ENCODE measurements around the gene WIF1.

DNA sequence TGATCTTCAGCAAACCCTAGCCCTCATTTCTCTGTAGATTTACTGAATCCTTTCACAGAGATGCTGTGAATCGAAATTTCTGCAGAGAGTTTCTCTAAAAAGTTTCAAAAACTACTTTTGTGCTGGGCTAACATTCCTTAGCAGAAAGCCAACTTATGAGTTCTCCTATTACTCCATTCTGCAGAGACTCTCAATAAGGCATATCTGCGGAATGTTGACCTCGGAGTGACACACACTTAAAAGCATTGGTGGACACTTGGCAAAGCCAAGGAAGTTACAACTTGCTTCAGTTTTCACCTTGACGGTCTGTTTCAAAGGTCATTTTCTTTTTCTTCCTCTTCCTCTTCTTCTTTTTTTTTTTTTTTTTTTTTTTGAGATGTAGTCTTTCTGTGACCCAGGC lies 75.8 kb downstream of the WIF1 start:
- TF ChIP-seq, protein P1, sequence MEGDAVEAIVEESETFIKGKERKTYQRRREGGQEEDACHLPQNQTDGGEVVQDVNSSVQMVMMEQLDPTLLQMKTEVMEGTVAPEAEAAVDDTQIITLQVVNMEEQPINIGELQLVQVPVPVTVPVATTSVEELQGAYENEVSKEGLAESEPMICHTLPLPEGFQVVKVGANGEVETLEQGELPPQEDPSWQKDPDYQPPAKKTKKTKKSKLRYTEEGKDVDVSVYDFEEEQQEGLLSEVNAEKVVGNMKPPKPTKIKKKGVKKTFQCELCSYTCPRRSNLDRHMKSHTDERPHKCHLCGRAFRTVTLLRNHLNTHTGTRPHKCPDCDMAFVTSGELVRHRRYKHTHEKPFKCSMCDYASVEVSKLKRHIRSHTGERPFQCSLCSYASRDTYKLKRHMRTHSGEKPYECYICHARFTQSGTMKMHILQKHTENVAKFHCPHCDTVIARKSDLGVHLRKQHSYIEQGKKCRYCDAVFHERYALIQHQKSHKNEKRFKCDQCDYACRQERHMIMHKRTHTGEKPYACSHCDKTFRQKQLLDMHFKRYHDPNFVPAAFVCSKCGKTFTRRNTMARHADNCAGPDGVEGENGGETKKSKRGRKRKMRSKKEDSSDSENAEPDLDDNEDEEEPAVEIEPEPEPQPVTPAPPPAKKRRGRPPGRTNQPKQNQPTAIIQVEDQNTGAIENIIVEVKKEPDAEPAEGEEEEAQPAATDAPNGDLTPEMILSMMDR (IDR thresholded peaks at IDR 0.05) = no peak
- no peak for TF ChIP-seq POLR2A (IDR thresholded peaks at IDR 0.05)
